HG03025 (cell line): ENCODE data around the gene CALML5.

ENCODE experiments used
- ATAC-seq: cut with Tn5 transposase; IDR thresholded peaks from one replicate; pipeline ENCODE4 v1.9.1; 2021; ENCODE audit warnings: mild to moderate bottlenecking, moderate library complexity; ENCODE audit not compliant: unreplicated experiment, low FRiP score

CALML5 gene

GRCh38 chr10:5468262-5469106 is 30.9 kb downstream of the CALML5 start:
- ATAC-seq, result no peak

GRCh38 chr10:5467634-5468255 is 31.6 kb downstream of the CALML5 start:
- ATAC-seq, result no peak

GRCh38 chr10:5467207-5467535 is 32.2 kb downstream of the CALML5 start:
- no peak for ATAC-seq

- ATAC-seq, result no peak
Measured at GRCh38 chr10:5466451-5467206, 32.7 kb downstream of the CALML5 start.

GRCh38 chr10:5465976-5466450 is 33.4 kb downstream of the CALML5 start:
- ATAC-seq, result no peak

- no peak for ATAC-seq
Measured at GRCh38 chr10:5464546-5464945, 34.8 kb downstream of the CALML5 start.

- ATAC-seq, result no peak
Measured at GRCh38 chr10:5462841-5463293, 36.5 kb downstream of the CALML5 start.

- no peak for ATAC-seq
Measured at GRCh38 chr10:5461914-5462840, 37.2 kb downstream of the CALML5 start.

- no peak for ATAC-seq
Measured at GRCh38 chr10:5461203-5461588, 38.2 kb downstream of the CALML5 start.

GRCh38 chr10:5460468-5461202 is 38.7 kb downstream of the CALML5 start:
- no peak for ATAC-seq

GRCh38 chr10:5458949-5459747 is 40.2 kb downstream of the CALML5 start:
- ATAC-seq, result no peak

- ATAC-seq, result no peak
Measured at GRCh38 chr10:5458425-5458824, 40.9 kb downstream of the CALML5 start.

- ATAC-seq, result no peak
Measured at GRCh38 chr10:5457741-5458140, 41.6 kb downstream of the CALML5 start.

GRCh38 chr10:5456563-5456962 is 42.8 kb downstream of the CALML5 start:
- no peak for ATAC-seq

- no peak for ATAC-seq
Measured at GRCh38 chr10:5453749-5454489, 45.5 kb downstream of the CALML5 start.

GRCh38 chr10:5450605-5451384 is 48.6 kb downstream of the CALML5 start:
- no peak for ATAC-seq

- no peak for ATAC-seq
Measured at GRCh38 chr10:5449823-5450222, 49.5 kb downstream of the CALML5 start.
